Measurements from ENCODE around the gene CDH13.

Gene CDH13

DNA sequence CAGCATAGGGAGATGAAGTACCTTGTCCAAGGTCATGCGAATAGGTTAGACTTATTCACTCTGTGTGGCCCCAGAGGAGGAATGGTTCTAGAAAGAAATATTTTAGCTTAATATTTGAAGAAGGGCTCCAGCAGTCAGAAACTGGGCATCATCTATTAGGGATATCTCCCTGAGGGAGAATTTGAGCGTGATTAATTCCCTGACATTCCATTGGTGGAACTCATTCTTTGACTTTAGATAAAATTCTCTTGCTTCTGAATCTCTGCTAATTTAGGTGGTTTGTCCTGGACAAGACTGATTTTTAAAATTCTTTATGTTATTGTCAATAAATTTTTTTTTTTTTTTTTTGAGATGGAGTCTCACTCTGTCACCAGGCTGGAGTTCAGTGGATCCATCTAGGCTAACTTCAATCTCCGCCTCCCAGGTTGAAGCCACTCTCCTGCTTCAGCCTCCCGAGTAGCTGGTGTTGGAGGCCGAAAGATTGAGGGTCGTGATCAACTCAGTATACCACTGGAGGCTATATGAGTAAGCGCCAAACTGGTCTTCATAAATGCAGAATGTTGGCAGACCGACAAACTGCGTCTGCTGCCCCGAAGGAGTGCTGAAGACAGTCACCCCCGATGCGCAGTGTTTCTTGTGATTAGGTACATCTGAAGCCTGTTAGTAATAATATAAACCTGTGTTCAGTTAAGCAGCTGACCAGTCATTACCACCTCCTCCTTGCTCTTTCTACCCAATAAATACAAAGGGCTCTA, 913.1 kb downstream of the CDH13 start:
- Histone ChIP-seq H4K8ac (ENCODE audit: low read length) (no peak overlapping the region), H2BK120ac (ENCODE audit: low read depth, low read length) (no peak overlapping the region), H3K14ac (ENCODE audit: low read length in 2 of 2) (no peak overlapping the region), H3K9ac (ENCODE audit: low read length) (no peak overlapping the region), H3K18ac (ENCODE audit: low read depth in 1 of 2, low read length in 2 of 2) (no peak overlapping the region), H3K4ac (ENCODE audit: low read depth in 1 of 2, low read length in 2 of 2) (no peak overlapping the region), H2AFZ (ENCODE audit: low read depth, low read length) (no peak overlapping the region), H2BK12ac (ENCODE audit: low read length in 2 of 2) (no peak overlapping the region), H3K23ac (ENCODE audit: low read length in 2 of 2) (no peak overlapping the region), H2BK15ac (ENCODE audit: low read depth, poor library complexity, severe bottlenecking) (no peak overlapping the region), H3K4me3 (ENCODE audit: insufficient read depth in 1 of 2, low read depth in 1 of 2, low read length in 2 of 2) (no peak overlapping the region), H3K9me3 (ENCODE audit: control insufficient read depth, low read length) (peaks cover 5% of the 10 kb centered on the region), H3K4me2 (ENCODE audit: low read length, poor library complexity, severe bottlenecking) (no peak overlapping the region), H3K79me1 (replicated peaks; ENCODE audit: low read length, poor library complexity, severe bottlenecking) (no peaks in the 10 kb centered on the region), H2AK5ac (ENCODE audit: low read length, severe bottlenecking) (no peak overlapping the region), H2BK5ac (ENCODE audit: low read depth, low read length, poor library complexity, severe bottlenecking) (no peak overlapping the region), H3K27ac (ENCODE audit: low read length, poor library complexity, severe bottlenecking) (no peak overlapping the region), H3K36me3 (ENCODE audit: control insufficient read depth in 1 of 2, insufficient read depth in 2 of 2, low read depth in 1 of 2, low read length in 2 of 2) (peaks cover 0 to 3% of the 10 kb centered on the region in 2 experiments), H4K91ac (ENCODE audit: low read length) (no peak overlapping the region), H3K4me1 (ENCODE audit: control insufficient read depth, insufficient read depth, low read depth, low read length) (no peaks in the 10 kb centered on the region), H3K27me3 (ENCODE audit: control insufficient read depth in 1 of 2, insufficient read depth in 1 of 2, low read length in 2 of 2) (no peaks in the 10 kb centered on the region)
- DNase-seq: no peak
- WGBS: 95% methylated on average over 10 of the region's 12 CpGs

DNA sequence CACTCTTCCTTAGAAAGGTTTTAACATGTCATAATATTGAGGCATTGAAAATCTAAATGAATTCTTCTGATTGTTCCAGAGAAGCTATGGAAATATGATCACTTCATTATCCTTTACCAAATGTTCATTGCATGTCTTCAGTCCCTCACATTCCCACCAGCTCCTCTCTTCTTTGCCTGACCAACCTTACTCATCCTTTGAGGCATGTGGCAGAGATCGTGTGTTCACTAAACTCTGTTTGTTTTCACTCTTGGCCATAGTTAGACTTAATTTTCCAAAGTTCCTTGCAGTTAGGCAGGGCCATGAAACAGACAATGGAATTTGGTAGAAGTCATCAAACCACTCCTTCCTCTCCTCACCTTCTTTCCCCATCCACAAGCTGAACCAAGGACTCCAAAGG, 914.5 kb downstream of the CDH13 start:
- no peaks in the 10 kb centered on the region for H3K79me1 ChIP-seq (replicated peaks; ENCODE audit: low read length, poor library complexity, severe bottlenecking)
- H3K4me1 ChIP-seq (ENCODE audit: control insufficient read depth, insufficient read depth, low read depth, low read length): no peaks in the 10 kb centered on the region
- no peak overlapping the region for H3K4me2 ChIP-seq (ENCODE audit: low read length, poor library complexity, severe bottlenecking)
- H3K9me3 ChIP-seq (ENCODE audit: control insufficient read depth, low read length): peaks cover 2% of the 10 kb centered on the region
- no peak for DNase-seq
- H3K36me3 ChIP-seq (ENCODE audit: control insufficient read depth in 1 of 2, insufficient read depth in 2 of 2, low read depth in 1 of 2, low read length in 2 of 2): peaks cover 0 to 3% of the 10 kb centered on the region in 2 experiments
- no peak overlapping the region for H3K4ac ChIP-seq (ENCODE audit: low read depth in 1 of 2, low read length in 2 of 2)
- WGBS: 88% methylated on average over 1 of the region's 1 CpG
- H3K27me3 ChIP-seq (ENCODE audit: control insufficient read depth in 1 of 2, insufficient read depth in 1 of 2, low read length in 2 of 2): no peaks in the 10 kb centered on the region
- no peak overlapping the region for H4K8ac ChIP-seq (ENCODE audit: low read length)
- H2AK5ac ChIP-seq (ENCODE audit: low read length, severe bottlenecking): no peak overlapping the region
- H2BK5ac ChIP-seq (ENCODE audit: low read depth, low read length, poor library complexity, severe bottlenecking): no peak overlapping the region
- H3K14ac ChIP-seq (ENCODE audit: low read length in 2 of 2): no peak overlapping the region
- H3K18ac ChIP-seq (ENCODE audit: low read depth in 1 of 2, low read length in 2 of 2): no peak overlapping the region
- H3K23ac ChIP-seq (ENCODE audit: low read length in 2 of 2): no peak overlapping the region
- H3K9ac ChIP-seq (ENCODE audit: low read length): no peak overlapping the region
- H2AFZ ChIP-seq (ENCODE audit: low read depth, low read length): no peak overlapping the region
- H2BK120ac ChIP-seq (ENCODE audit: low read depth, low read length): no peak overlapping the region
- H2BK15ac ChIP-seq (ENCODE audit: low read depth, poor library complexity, severe bottlenecking): no peak overlapping the region
- no peak overlapping the region for H2BK12ac ChIP-seq (ENCODE audit: low read length in 2 of 2)
- no peak overlapping the region for H4K91ac ChIP-seq (ENCODE audit: low read length)
- no peak overlapping the region for H3K4me3 ChIP-seq (ENCODE audit: insufficient read depth in 1 of 2, low read depth in 1 of 2, low read length in 2 of 2)
- H3K27ac ChIP-seq (ENCODE audit: low read length, poor library complexity, severe bottlenecking): no peak overlapping the region

DNA sequence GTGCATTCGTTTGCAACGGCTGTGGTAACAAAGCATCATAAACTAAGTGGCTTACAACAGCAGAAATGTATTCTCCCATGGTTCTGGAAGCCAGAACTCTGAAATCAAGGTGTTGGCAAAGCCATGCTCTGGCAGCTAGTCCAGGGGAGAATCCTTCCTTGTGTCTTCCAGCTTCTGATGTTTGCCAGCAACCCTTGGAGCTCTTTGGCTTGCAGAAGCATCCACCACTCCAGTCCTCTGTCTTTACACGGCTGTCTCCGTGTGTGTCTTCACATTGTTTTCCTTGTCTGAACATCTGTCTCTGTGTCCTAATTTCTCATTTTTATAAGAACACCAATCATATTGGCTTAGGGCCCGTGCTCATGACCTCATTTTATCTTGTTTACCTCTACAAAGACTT, 915.7 kb downstream of the CDH13 start:
- Histone ChIP-seq H2AFZ (ENCODE audit: low read depth, low read length) (no peak overlapping the region), H3K9me3 (ENCODE audit: control insufficient read depth, low read length) (no peaks in the 10 kb centered on the region), H3K79me1 (replicated peaks; ENCODE audit: low read length, poor library complexity, severe bottlenecking) (no peaks in the 10 kb centered on the region), H3K14ac (ENCODE audit: low read length in 2 of 2) (no peak overlapping the region), H3K4me2 (ENCODE audit: low read length, poor library complexity, severe bottlenecking) (no peak overlapping the region), H2BK120ac (ENCODE audit: low read depth, low read length) (no peak overlapping the region), H3K27ac (ENCODE audit: low read length, poor library complexity, severe bottlenecking) (no peak overlapping the region), H2BK15ac (ENCODE audit: low read depth, poor library complexity, severe bottlenecking) (no peak overlapping the region), H4K91ac (ENCODE audit: low read length) (no peak overlapping the region), H3K4me3 (ENCODE audit: insufficient read depth in 1 of 2, low read depth in 1 of 2, low read length in 2 of 2) (no peak overlapping the region), H2BK5ac (ENCODE audit: low read depth, low read length, poor library complexity, severe bottlenecking) (no peak overlapping the region), H3K23ac (ENCODE audit: low read length in 2 of 2) (no peak overlapping the region), H3K18ac (ENCODE audit: low read depth in 1 of 2, low read length in 2 of 2) (no peak overlapping the region), H2BK12ac (ENCODE audit: low read length in 2 of 2) (no peak overlapping the region), H3K27me3 (ENCODE audit: control insufficient read depth in 1 of 2, insufficient read depth in 1 of 2, low read length in 2 of 2) (no peaks in the 10 kb centered on the region), H3K36me3 (ENCODE audit: control insufficient read depth in 1 of 2, insufficient read depth in 2 of 2, low read depth in 1 of 2, low read length in 2 of 2) (peaks cover 0 to 3% of the 10 kb centered on the region in 2 experiments), H3K4ac (ENCODE audit: low read depth in 1 of 2, low read length in 2 of 2) (no peak overlapping the region), H3K9ac (ENCODE audit: low read length) (no peak overlapping the region), H3K4me1 (ENCODE audit: control insufficient read depth, insufficient read depth, low read depth, low read length) (no peaks in the 10 kb centered on the region), H4K8ac (ENCODE audit: low read length) (no peak overlapping the region), H2AK5ac (ENCODE audit: low read length, severe bottlenecking) (no peak overlapping the region)
- no peak for DNase-seq
- WGBS: 86% methylated on average over 5 of the region's 5 CpGs

GRCh38 chr16:83549316-83550182, 922.8 kb downstream of the CDH13 start:
- no peaks in the 10 kb centered on the region for H3K27me3 ChIP-seq (ENCODE audit: control insufficient read depth in 1 of 2, insufficient read depth in 1 of 2, low read length in 2 of 2)
- H2BK5ac ChIP-seq (ENCODE audit: low read depth, low read length, poor library complexity, severe bottlenecking): no peak overlapping the region
- no peak overlapping the region for H3K23ac ChIP-seq (ENCODE audit: low read length in 2 of 2)
- no peak overlapping the region for H3K14ac ChIP-seq (ENCODE audit: low read length in 2 of 2)
- no peak overlapping the region for H2AK5ac ChIP-seq (ENCODE audit: low read length, severe bottlenecking)
- H2BK120ac ChIP-seq (ENCODE audit: low read depth, low read length): no peak overlapping the region
- no peak overlapping the region for H3K18ac ChIP-seq (ENCODE audit: low read depth in 1 of 2, low read length in 2 of 2)
- no peak for DNase-seq
- H3K79me1 ChIP-seq (replicated peaks; ENCODE audit: low read length, poor library complexity, severe bottlenecking): no peaks in the 10 kb centered on the region
- H3K9ac ChIP-seq (ENCODE audit: low read length): no peak overlapping the region
- H3K4me2 ChIP-seq (ENCODE audit: low read length, poor library complexity, severe bottlenecking): no peak overlapping the region
- no peak overlapping the region for H4K91ac ChIP-seq (ENCODE audit: low read length)
- H2BK15ac ChIP-seq (ENCODE audit: low read depth, poor library complexity, severe bottlenecking): no peak overlapping the region
- H2BK12ac ChIP-seq (ENCODE audit: low read length in 2 of 2): no peak overlapping the region
- H3K4me3 ChIP-seq (ENCODE audit: insufficient read depth in 1 of 2, low read depth in 1 of 2, low read length in 2 of 2): no peak overlapping the region
- H2AFZ ChIP-seq (ENCODE audit: low read depth, low read length): no peak overlapping the region
- H3K4me1 ChIP-seq (ENCODE audit: control insufficient read depth, insufficient read depth, low read depth, low read length): no peaks in the 10 kb centered on the region
- H3K27ac ChIP-seq (ENCODE audit: low read length, poor library complexity, severe bottlenecking): no peak overlapping the region
- H3K9me3 ChIP-seq (ENCODE audit: control insufficient read depth, low read length): no peaks in the 10 kb centered on the region
- H3K36me3 ChIP-seq (ENCODE audit: control insufficient read depth in 1 of 2, insufficient read depth in 2 of 2, low read depth in 1 of 2, low read length in 2 of 2): no peaks in the 10 kb centered on the region
- no peak overlapping the region for H4K8ac ChIP-seq (ENCODE audit: low read length)
- no peak overlapping the region for H3K4ac ChIP-seq (ENCODE audit: low read depth in 1 of 2, low read length in 2 of 2)
- 84% methylated on average over 13 of the region's 13 CpGs for WGBS
